GM19193 (cell line): ENCODE data around the gene LATS1.

Experiments used
- POLR2A ChIP-seq: IDR thresholded peaks from 4 replicates; pipeline ENCODE4 v1.6.1; 2011; ENCODE audit not compliant: insufficient read depth, insufficient read length; ENCODE audit errors: extremely low read depth

LATS1 gene

DNA sequence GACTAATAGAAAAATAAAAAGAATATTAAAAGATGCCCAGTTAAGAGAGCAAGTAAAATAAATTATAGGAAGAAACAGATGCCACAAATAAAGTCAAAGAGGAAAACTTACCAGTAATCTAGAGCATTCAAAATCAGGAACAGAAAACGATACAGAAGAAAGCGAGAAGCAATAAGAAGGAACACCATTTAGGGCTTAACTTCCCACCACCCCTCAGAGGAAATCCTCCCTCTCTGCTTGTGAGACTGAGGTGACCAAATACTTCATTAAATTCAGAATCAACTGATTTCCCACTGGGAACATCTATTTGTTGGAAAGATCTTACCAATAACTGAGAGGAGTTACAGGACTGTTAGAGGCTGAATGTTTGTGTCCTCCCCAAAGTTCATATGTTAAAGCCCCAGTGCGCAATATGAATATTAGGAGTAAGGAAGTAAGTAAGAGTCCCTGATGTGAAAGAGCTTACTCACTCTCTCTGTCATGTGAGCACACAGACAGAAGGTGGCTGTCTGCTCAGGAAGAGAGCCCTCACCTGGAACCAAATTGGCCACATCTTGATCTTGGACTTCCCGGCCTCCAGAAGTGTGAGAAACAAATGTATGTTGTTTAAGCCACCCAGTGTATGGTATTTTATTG is 88.9 kb downstream of the LATS1 start:
- TF ChIP-seq POLR2A, result no peak

DNA sequence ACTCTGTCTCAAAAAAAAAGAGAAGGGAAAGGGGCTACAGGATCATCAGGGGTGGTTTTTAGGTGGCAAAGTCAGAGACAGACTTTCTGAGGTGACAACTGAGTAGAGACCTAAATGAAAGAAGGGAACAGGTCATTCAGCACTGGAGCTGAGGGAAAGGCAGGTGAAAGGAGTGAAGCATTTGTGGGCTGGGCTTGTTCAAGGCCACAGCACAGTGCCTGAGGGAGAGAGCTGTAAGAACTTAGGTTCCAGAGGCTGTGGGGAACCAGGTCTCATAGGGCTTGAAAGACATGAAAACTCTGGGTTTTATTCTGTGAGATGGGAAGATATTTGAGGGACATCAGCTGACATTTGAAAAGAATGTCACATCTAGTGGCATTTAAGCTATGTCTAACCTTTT is 90.2 kb downstream of the LATS1 start:
- TF ChIP-seq POLR2A, result no peak

DNA sequence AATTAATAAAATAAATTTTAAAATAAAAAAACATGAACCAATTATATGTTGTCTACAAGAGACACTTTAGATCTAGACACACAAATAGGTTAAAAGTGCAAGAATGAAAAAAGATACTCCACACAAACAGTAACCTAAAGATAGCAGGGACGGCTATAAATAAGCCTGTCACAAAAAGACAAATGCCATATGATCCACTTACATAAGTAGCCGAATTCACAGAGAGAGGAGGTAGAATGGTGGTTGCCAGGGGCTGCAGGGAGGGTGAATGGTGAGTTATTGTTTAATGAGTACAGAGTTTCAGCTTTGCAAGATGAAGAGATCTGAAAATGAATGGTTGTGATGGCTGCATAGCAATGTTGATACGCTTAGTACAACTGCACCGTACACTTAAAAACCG is 102.1 kb downstream of the LATS1 start:
- no peak for TF ChIP-seq POLR2A

DNA sequence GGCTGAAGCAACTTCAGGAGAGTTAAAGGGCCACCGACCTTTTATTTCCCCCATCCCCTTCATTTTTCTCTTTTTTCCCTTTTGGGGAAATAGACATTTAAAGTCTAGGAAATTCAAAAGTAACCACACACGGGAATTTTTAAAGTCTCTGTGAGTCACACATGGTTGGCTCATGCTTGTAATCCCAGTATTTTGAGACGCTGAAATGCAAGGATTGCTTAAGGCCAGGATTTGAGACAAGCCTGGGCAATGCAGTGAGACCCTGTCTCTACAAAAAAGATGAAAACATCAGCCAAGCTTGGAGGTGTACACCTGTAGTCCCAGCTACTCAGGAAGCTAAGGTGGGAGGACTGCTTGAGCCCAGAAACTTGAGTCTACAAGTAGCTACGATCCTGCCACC is 103.6 kb downstream of the LATS1 start:
- TF ChIP-seq POLR2A, result no peak

DNA sequence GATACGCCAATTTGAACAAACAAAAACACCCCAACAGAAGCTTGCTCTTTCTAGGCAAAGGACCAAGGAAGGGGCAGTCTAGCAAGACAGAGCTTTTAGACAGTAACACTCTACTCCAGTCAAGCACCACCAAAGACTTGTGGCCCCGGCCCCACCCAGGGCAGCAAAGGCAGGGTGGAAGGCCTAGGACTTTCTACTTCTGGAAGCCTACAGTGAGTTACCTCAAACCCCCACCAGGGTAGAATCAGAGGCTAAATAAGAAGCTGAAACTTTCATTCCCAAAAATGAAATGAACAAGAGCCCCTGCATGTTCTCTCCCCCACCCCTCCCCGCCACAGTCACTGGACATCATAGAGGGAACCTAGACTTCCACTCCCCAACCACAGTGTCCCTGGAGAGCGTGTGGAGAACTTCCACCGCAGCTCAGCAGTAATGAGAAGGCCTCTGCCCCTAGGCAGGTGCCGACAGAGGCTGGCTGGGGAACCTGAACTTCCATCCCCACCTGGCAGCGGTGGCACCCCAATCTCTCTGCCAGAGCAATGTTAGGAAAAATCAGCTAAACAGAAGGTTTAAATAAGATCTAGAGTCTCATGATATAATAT is 109.4 kb downstream of the LATS1 start:
- TF ChIP-seq POLR2A, result no peak
